Ascending aorta (tissue), 2 donors: ENCODE measurements around the gene NOX1. TPM values are rescaled to one million over a fixed set of nuclear protein-coding genes. Genes with fewer than 3 reads are reported as not detected.
"Not testable (repeated sequence)": the region's sequence is repeated elsewhere in the genome, so short reads cannot be mapped to it uniquely, and the experiment has no call there.

Source experiments
- DNase-seq, 2 donors: peaks; one replicate each; pipeline ENCODE4 v3.0.0-alpha.2; 2019; ENCODE audit warnings: low spot score in 2 of 2
- H3K27ac ChIP-seq, 2 donors: fragments of 200-600 bp; sonication (generic); one replicate each; pipeline ENCODE4 v1.5.1; 2016 to 2017; ENCODE audit warnings: mild to moderate bottlenecking in 1 of 2
- H3K27me3 ChIP-seq: fragments of 200-600 bp; sonication (generic); one replicate; pipeline ENCODE4 v1.5.1; 2017
- H3K36me3 ChIP-seq, 2 donors: fragments of 200-600 bp; sonication (generic); one replicate each; pipeline ENCODE4 v1.5.1; 2016
- H3K4me1 ChIP-seq, 2 donors: fragments of 200-600 bp; sonication (generic); one replicate each; pipeline ENCODE4 v1.5.1; 2016 to 2017; ENCODE audit warnings: mild to moderate bottlenecking in 1 of 2
- H3K4me3 ChIP-seq, 2 donors: fragments of 200-600 bp; sonication (generic); one replicate each; pipeline ENCODE4 v1.5.1; 2016 to 2017; ENCODE audit warnings: mild to moderate bottlenecking in 1 of 2
- H3K9me3 ChIP-seq, 2 donors: fragments of 200-600 bp; sonication (generic); one replicate each; pipeline ENCODE4 v1.5.1; 2016
- intact Hi-C: fragments of 100-400 bp; cut with DNase I; formaldehyde crosslinking; loops from one replicate; pipeline ENCODE4 v1.15.1; 2023
- total RNA-seq: library from RNA; depleted of rRNA; stranded (reverse); fragments of >200 nt; gene quantifications from one replicate; pipeline ENCODE4 v1.1.0, GENCODE V29; 2016
- TF ChIP-seq, protein P1 (sequence below), 3 experiments: fragments of 200-600 bp in 2 of 3; fragments of 450-650 bp in 1 of 3; sonication (generic) in 2 of 3; IDR thresholded peaks; one replicate each; pipeline ENCODE4 v1.5.1; 2016 to 2019; ENCODE audit warnings: antibody characterized with exemption in 3 of 3, mild to moderate bottlenecking in 1 of 3, moderate library complexity in 1 of 3

Gene NOX1
- total RNA-seq, 1 donor from 2014 or later, result not detected

GRCh38 chrX:100802843-100803242 is 71.3 kb downstream of the NOX1 start:
- intact Hi-C loops, result no loop called here
- Histone ChIP-seq H3K4me3 (no peak overlapping the region), H3K27me3 (no peaks in the 10 kb centered on the region), H3K27ac (no peak overlapping the region), H3K9me3 (peaks cover 0 to 10% of the 10 kb centered on the region in 2 donors), H3K4me1 (no peaks in the 10 kb centered on the region), H3K36me3 (no peaks in the 10 kb centered on the region)
- TF ChIP-seq, protein P1, sequence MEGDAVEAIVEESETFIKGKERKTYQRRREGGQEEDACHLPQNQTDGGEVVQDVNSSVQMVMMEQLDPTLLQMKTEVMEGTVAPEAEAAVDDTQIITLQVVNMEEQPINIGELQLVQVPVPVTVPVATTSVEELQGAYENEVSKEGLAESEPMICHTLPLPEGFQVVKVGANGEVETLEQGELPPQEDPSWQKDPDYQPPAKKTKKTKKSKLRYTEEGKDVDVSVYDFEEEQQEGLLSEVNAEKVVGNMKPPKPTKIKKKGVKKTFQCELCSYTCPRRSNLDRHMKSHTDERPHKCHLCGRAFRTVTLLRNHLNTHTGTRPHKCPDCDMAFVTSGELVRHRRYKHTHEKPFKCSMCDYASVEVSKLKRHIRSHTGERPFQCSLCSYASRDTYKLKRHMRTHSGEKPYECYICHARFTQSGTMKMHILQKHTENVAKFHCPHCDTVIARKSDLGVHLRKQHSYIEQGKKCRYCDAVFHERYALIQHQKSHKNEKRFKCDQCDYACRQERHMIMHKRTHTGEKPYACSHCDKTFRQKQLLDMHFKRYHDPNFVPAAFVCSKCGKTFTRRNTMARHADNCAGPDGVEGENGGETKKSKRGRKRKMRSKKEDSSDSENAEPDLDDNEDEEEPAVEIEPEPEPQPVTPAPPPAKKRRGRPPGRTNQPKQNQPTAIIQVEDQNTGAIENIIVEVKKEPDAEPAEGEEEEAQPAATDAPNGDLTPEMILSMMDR (IDR thresholded peaks at IDR 0.05), result no peak
- no peak for DNase-seq

GRCh38 chrX:100798484-100799214 is 75.5 kb downstream of the NOX1 start:
- Histone ChIP-seq H3K4me1 (no peaks in the 10 kb centered on the region), H3K27me3 (no peaks in the 10 kb centered on the region), H3K4me3 (no peak overlapping the region), H3K27ac (no peak overlapping the region), H3K36me3 (no peaks in the 10 kb centered on the region), H3K9me3 (no peaks in the 10 kb centered on the region)
- intact Hi-C loops, result no loop called here
- TF ChIP-seq, protein P1 (IDR thresholded peaks at IDR 0.05), result no peak
- no peak for DNase-seq

GRCh38 chrX:100797359-100797758 is 76.8 kb downstream of the NOX1 start:
- no peak overlapping the region for H3K4me3 ChIP-seq
- no peak for DNase-seq
- H3K4me1 ChIP-seq, result no peaks in the 10 kb centered on the region
- no peaks in the 10 kb centered on the region for H3K36me3 ChIP-seq
- no peak overlapping the region for H3K27ac ChIP-seq
- TF ChIP-seq, protein P1 (IDR thresholded peaks at IDR 0.05), result no peak
- intact Hi-C loops, result no loop called here
- H3K27me3 ChIP-seq, result no peaks in the 10 kb centered on the region
- no peaks in the 10 kb centered on the region for H3K9me3 ChIP-seq

DNA sequence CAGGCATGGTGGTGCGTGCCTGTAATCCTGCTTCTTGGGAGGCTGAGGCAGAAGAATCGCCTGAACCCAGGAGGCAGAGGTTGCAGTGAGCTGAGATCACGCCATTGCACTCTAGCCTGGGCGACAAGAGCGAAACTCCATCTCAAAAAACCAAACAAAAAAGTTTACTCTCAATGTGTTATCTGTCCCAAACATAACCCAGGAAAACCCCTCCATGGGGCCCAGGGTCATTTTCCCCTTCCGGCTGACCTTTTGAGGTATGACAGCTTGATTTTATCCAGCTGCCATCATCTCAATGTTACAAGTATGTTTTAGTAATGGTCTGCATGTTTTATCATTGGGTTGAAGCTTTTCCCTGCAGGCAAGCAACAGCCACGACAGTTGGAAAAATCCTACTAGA is 77.8 kb downstream of the NOX1 start:
- H3K36me3 ChIP-seq, H3K27ac ChIP-seq, H3K9me3 ChIP-seq, DNase-seq, H3K4me1 ChIP-seq, H3K4me3 ChIP-seq, H3K27me3 ChIP-seq, intact Hi-C loops: not testable (repeated sequence)

Other genes starting within 250 kb of the NOX1 start
- gene TSPAN6, start 237.6 kb downstream of the NOX1 start, total RNA-seq, result 17.2 TPM
- 25.0 TPM for gene SRPX2, start 230.2 kb downstream of the NOX1 start, total RNA-seq
- 2.1 TPM for gene SYTL4, start 142.2 kb downstream of the NOX1 start, total RNA-seq
- 1.1 TPM for gene CSTF2, start 54.0 kb downstream of the NOX1 start, total RNA-seq
- gene XKRX, start 54.6 kb upstream of the NOX1 start, total RNA-seq, result not detected
- not detected for gene ARL13A, start 95.3 kb upstream of the NOX1 start, total RNA-seq
- gene TRMT2B, start 177.8 kb upstream of the NOX1 start, total RNA-seq, result 4.5 TPM
- not detected for gene TMEM35A, start 204.5 kb upstream of the NOX1 start, total RNA-seq
- gene CENPI, start 223.8 kb upstream of the NOX1 start, total RNA-seq, result not detected